ENCODE results near the gene DELE1.

GRCh38 chr5:141897425-141897824 is 26.2 kb upstream of the DELE1 start:
- TF ChIP-seq CTCF (IDR thresholded peaks at IDR 0.05) (no peak), POLR2A (IDR thresholded peaks at IDR 0.05) (no peak)

Measured in prostate gland (tissue), 2 donors.